ENCODE data around the gene GALNT9. TPM values are rescaled to one million over a fixed set of nuclear protein-coding genes. Genes with fewer than 3 reads are reported as not detected.

The GALNT9 gene
- total RNA-seq, 4 donors from 2014 or later: 0.17 to 0.58 (median 0.46) TPM

GRCh38 chr12:132282031-132282949 is 47.1 kb downstream of the GALNT9 start:
- H3K27me3 ChIP-seq: peaks cover 0 to 92% (median 29%) of the 10 kb centered on the region in 4 donors
- intact Hi-C loops (cut with DNase I): no loop called here
- no peaks in the 10 kb centered on the region for H3K9me3 ChIP-seq
- H3K27ac ChIP-seq (replicated peaks in 1 of 4): no peak overlapping the region
- 85% methylated on average over 19 of the region's 23 CpGs for WGBS
- TF ChIP-seq POLR2AphosphoS5 (IDR thresholded peaks at IDR 0.05) (no peak), EP300 (IDR thresholded peaks at IDR 0.05) (no peak), CTCF (IDR thresholded peaks at IDR 0.05) (no peak), POLR2A (IDR thresholded peaks at IDR 0.05; ENCODE audit: low read depth) (no peak)
- H3K4me3 ChIP-seq: no peak overlapping the region
- no peak for DNase-seq (ENCODE audit: extremely low spot score)
- no peaks in the 10 kb centered on the region for H3K36me3 ChIP-seq
- peaks cover 10 to 26% (median 23%) of the 10 kb centered on the region in 4 donors for H3K4me1 ChIP-seq

GRCh38 chr12:132281038-132281437 is 48.4 kb downstream of the GALNT9 start:
- DNase-seq (ENCODE audit: extremely low spot score): no peak
- intact Hi-C loops (cut with DNase I): no loop called here
- 60% methylated on average over 2 of the region's 19 CpGs for WGBS

GRCh38 chr12:132280406-132280805 is 49.0 kb downstream of the GALNT9 start:
- DNase-seq (ENCODE audit: extremely low spot score): no peak
- no peaks in the 10 kb centered on the region for H3K36me3 ChIP-seq
- WGBS: 25% methylated on average over 12 of the region's 12 CpGs
- intact Hi-C loops (cut with DNase I): no loop called here
- H3K4me1 ChIP-seq: peaks cover 0 to 15% (median 10%) of the 10 kb centered on the region in 4 donors
- no peaks in the 10 kb centered on the region for H3K9me3 ChIP-seq
- H3K27ac ChIP-seq (replicated peaks in 1 of 4): no peak overlapping the region
- TF ChIP-seq POLR2AphosphoS5 (IDR thresholded peaks at IDR 0.05): no peak
- no peak for TF ChIP-seq CTCF (IDR thresholded peaks at IDR 0.05)
- no peak for TF ChIP-seq POLR2A (IDR thresholded peaks at IDR 0.05; ENCODE audit: low read depth)
- no peak for TF ChIP-seq EP300 (IDR thresholded peaks at IDR 0.05)
- no peak overlapping the region for H3K4me3 ChIP-seq
- peaks cover 0 to 92% (median 28%) of the 10 kb centered on the region in 4 donors for H3K27me3 ChIP-seq

More at GRCh38 chr12:132281038-132281437, 48.4 kb downstream of the GALNT9 start:
- H3K4me3 ChIP-seq: no peak overlapping the region
- peaks cover 3 to 21% (median 15%) of the 10 kb centered on the region in 4 donors for H3K4me1 ChIP-seq
- peaks cover 0 to 92% (median 31%) of the 10 kb centered on the region in 4 donors for H3K27me3 ChIP-seq
- no peaks in the 10 kb centered on the region for H3K9me3 ChIP-seq
- no peaks in the 10 kb centered on the region for H3K36me3 ChIP-seq
- TF ChIP-seq CTCF (IDR thresholded peaks at IDR 0.05): no peak
- no peak for TF ChIP-seq POLR2A (IDR thresholded peaks at IDR 0.05; ENCODE audit: low read depth)
- no peak for TF ChIP-seq POLR2AphosphoS5 (IDR thresholded peaks at IDR 0.05)
- TF ChIP-seq EP300 (IDR thresholded peaks at IDR 0.05): no peak
- no peak overlapping the region for H3K27ac ChIP-seq (replicated peaks in 1 of 4)

GRCh38 chr12:132279930-132280329 is 49.5 kb downstream of the GALNT9 start:
- Histone ChIP-seq H3K4me3 (no peak overlapping the region), H3K36me3 (no peaks in the 10 kb centered on the region), H3K27me3 (peaks cover 0 to 92% (median 28%) of the 10 kb centered on the region in 4 donors), H3K27ac (replicated peaks in 1 of 4) (no peak overlapping the region), H3K9me3 (no peaks in the 10 kb centered on the region), H3K4me1 (peaks cover 0 to 11% (median 10%) of the 10 kb centered on the region in 4 donors)
- 74% methylated on average over 2 of the region's 2 CpGs for WGBS
- TF ChIP-seq POLR2AphosphoS5 (IDR thresholded peaks at IDR 0.05): no peak
- TF ChIP-seq POLR2A (IDR thresholded peaks at IDR 0.05; ENCODE audit: low read depth): no peak
- no peak for TF ChIP-seq CTCF (IDR thresholded peaks at IDR 0.05)
- no peak for TF ChIP-seq EP300 (IDR thresholded peaks at IDR 0.05)
- intact Hi-C loops (cut with DNase I): no loop called here
- DNase-seq (ENCODE audit: extremely low spot score): no peak
